ENCODE results near the gene EXOSC10. TPM values are rescaled to one million over a fixed set of nuclear protein-coding genes. Genes with fewer than 3 reads are reported as not detected.

The EXOSC10 gene
- total and polyA plus RNA-seq, 2 of the 13 experiments (the other 11 are each of a cell fraction or from before 2014, with no cell fraction given), result 48.4 to 67.6 TPM

GRCh38 chr1:11059155-11059967, 40.3 kb downstream of the EXOSC10 start:
- peak overlapping the region; percentile 85 to 97 (median 86) for H3K4me3 ChIP-seq (replicated peaks in 1 of 3; ENCODE audit: insufficient read depth in 1 of 3, low read depth in 2 of 3, low read length in 3 of 3)
- BruUV-seq (replicated peaks), result no TSS peak
- no peak for FAIRE-seq
- H3K4me2 ChIP-seq (ENCODE audit: low read depth, low read length), result peak overlapping the region; percentile 89
- no peaks in the 10 kb centered on the region for H4K20me1 ChIP-seq (ENCODE audit: insufficient read depth, low read length)
- peaks cover 3 to 33% of the 10 kb centered on the region in 2 experiments; a peak in 4 of 5 replicates for H3K36me3 ChIP-seq (replicated peaks in 1 of 2; ENCODE audit: control insufficient read depth in 1 of 2, insufficient read depth in 2 of 2, low read length in 2 of 2)
- H3K27me3 ChIP-seq (ENCODE audit: control insufficient read depth in 1 of 2, insufficient read depth in 2 of 2, low read length in 2 of 2), result no peaks in the 10 kb centered on the region; a peak in 1 of 5 replicates
- peak overlapping the region; percentile 73 for H3K27ac ChIP-seq (ENCODE audit: extremely low read length, insufficient read depth, low read length)
- H3K4me1 ChIP-seq (ENCODE audit: insufficient read depth, low read length), result peaks cover 32% of the 10 kb centered on the region
- peak; percentile 6 for ATAC-seq
- in situ Hi-C loops (cut with HindIII; ENCODE audit: extremely low pct_ligation_motif_present, low pct_unique_long_range_greater_than_20kb) (no loop called here), intact Hi-C loops (cut with micrococcal nuclease; ENCODE audit: unreplicated experiment) (no loop called here)
- no peaks in the 10 kb centered on the region for H3K9me3 ChIP-seq (ENCODE audit: low read length)
- peaks cover 16% of the 10 kb centered on the region for H3K79me2 ChIP-seq (ENCODE audit: insufficient read depth, low read length)
- CTCF ChIA-PET (ENCODE audit: low intra/inter-chr PET ratio, low total read pairs), result interaction anchor here (1.5 kb wide), 1 partner anchor 22 kb away, joined by 5 read pairs; no protein-coding TSS in a partner anchor
- H3K9ac ChIP-seq (ENCODE audit: insufficient read depth, low read depth, low read length), result peak overlapping the region; percentile 91
- no CpG with 5 or more reads among the region's 72 CpGs for WGBS (ENCODE audit: low lambda C conversion rate)
- no peak overlapping the region for H2AFZ ChIP-seq (ENCODE audit: low read length)
- DNase-seq (ENCODE audit: low spot score), result no peak
- POLR2A ChIA-PET, result interaction anchor here (0.6 to 2.8 kb wide), 7 partner anchors 9 to 208 kb away, joined by 3 to 18 read pairs (median 3); partner anchors contain the start of genes EXOSC10, MASP2, MTOR and TARDBP
- TF ChIP-seq ZNF460 (CRISPR knock-in tag; IDR thresholded peaks at IDR 0.05; ENCODE audit: borderline replicate concordance) (no peak), ZFY (CRISPR knock-in tag; IDR thresholded peaks at IDR 0.05) (peak; percentile 71), KLF6 (CRISPR knock-in tag; IDR thresholded peaks at IDR 0.05) (peak; percentile 55; the same call in 1 of the 2 replicates), ZNF451 (CRISPR knock-in tag; IDR thresholded peaks at IDR 0.05) (no peak), ZFP91 (CRISPR knock-in tag; IDR thresholded peaks at IDR 0.05; ENCODE audit: borderline replicate concordance) (peak; percentile 33; the same call in 1 of the 2 replicates), ARHGAP35 (CRISPR knock-in tag; IDR thresholded peaks at IDR 0.05; ENCODE audit: borderline replicate concordance) (peak; percentile 26; the same call in 1 of the 2 replicates), HIC2 (CRISPR knock-in tag; IDR thresholded peaks at IDR 0.05; ENCODE audit: low read depth) (0 out of 2 replicates have a peak, but pooled peaks have one; percentile 21), ZNF777 (CRISPR knock-in tag; IDR thresholded peaks at IDR 0.05) (peak; percentile 82), TFDP2 (CRISPR knock-in tag; IDR thresholded peaks at IDR 0.05) (0 out of 2 replicates have a peak, but pooled peaks have one; percentile 25), SAP130 (CRISPR knock-in tag; IDR thresholded peaks at IDR 0.05; ENCODE audit: low read depth) (peak; percentile 79), HOXD1 (CRISPR knock-in tag; IDR thresholded peaks at IDR 0.05) (0 out of 2 replicates have a peak, but pooled peaks have one; percentile 29), FOXC1 (CRISPR knock-in tag; IDR thresholded peaks at IDR 0.05; ENCODE audit: borderline replicate concordance) (0 out of 2 replicates have a peak, but pooled peaks have one; percentile 51), ZKSCAN1 (IDR thresholded peaks at IDR 0.05; ENCODE audit: low read length) (no peak), KAT7 (CRISPR knock-in tag; IDR thresholded peaks at IDR 0.05; ENCODE audit: borderline replicate concordance) (peak; percentile 23; the same call in 1 of the 2 replicates), SRSF1 (optimal IDR thresholded peaks at IDR 0.05; ENCODE audit: low read depth, low read length) (no peak), TRAFD1 (CRISPR knock-in tag; IDR thresholded peaks at IDR 0.05; ENCODE audit: borderline replicate concordance) (no peak), HDAC2 (CRISPR knock-in tag; IDR thresholded peaks at IDR 0.05) (peak; percentile 37; the same call in 1 of the 2 replicates)

All from HepG2 (cell line).